ENCODE measurements around the gene FCN1. TPM values are rescaled to one million over a fixed set of nuclear protein-coding genes. Genes with fewer than 3 reads are reported as not detected.

The FCN1 gene
- total RNA-seq, 4 donors from 2014 or later, result 0.72 to 2.9 (median 1.1) TPM

DNA sequence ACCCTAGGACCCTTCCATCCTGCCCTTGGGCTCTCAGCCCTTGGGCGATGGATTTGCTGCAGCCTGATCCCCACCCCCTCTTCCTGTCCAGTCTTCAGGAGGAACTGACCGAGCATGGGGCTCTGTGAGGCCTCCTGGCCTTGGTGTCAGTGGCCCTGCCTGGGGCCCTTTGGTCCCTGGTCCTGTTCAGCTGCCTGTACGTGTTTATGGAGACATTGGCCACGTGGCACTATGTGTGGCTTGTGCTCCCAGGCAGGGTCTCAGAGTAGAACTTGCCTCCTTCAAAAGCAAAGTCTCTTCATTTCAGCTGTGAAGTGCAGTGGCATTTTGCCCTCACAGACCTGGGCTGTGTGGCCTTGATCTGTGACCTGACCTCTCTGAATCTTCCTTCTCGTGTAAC, 26.0 kb downstream of the FCN1 start:
- H3K4me3 ChIP-seq (ENCODE audit: low read depth, poor library complexity, severe bottlenecking), result no peak overlapping the region
- peak in 1 of 2 donors; percentile 53 for DNase-seq (ENCODE audit: low spot score in 2 of 2)
- intact Hi-C loops (cut with DNase I; ENCODE audit: low total_unique reads), result no loop called here
- 82 to 93% methylated on average over 5 of the region's 5 CpGs for WGBS, 2 donors
- no peak for TF ChIP-seq POLR2A (IDR thresholded peaks at IDR 0.05)
- TF ChIP-seq, protein P1, sequence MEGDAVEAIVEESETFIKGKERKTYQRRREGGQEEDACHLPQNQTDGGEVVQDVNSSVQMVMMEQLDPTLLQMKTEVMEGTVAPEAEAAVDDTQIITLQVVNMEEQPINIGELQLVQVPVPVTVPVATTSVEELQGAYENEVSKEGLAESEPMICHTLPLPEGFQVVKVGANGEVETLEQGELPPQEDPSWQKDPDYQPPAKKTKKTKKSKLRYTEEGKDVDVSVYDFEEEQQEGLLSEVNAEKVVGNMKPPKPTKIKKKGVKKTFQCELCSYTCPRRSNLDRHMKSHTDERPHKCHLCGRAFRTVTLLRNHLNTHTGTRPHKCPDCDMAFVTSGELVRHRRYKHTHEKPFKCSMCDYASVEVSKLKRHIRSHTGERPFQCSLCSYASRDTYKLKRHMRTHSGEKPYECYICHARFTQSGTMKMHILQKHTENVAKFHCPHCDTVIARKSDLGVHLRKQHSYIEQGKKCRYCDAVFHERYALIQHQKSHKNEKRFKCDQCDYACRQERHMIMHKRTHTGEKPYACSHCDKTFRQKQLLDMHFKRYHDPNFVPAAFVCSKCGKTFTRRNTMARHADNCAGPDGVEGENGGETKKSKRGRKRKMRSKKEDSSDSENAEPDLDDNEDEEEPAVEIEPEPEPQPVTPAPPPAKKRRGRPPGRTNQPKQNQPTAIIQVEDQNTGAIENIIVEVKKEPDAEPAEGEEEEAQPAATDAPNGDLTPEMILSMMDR (IDR thresholded peaks at IDR 0.05), result no peak

DNA sequence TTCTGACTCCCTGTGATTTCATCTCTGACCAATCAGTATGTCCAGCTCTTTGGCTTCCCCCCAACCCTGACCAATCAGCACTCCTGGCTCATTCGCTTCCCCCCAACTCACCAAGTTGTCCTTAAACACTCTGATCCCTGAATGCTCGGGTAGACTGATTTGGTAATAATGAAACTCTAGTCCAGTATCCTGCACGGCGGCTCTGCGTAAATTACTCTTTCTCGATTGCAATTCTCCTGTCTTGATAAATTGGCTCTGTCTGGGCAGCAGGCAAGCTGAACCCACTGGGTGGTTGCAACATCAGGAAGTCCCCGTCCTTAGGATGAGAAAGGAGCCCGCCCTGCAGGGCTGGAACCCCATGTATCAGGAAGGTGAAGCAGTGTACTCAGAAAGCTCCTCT, 26.7 kb downstream of the FCN1 start:
- DNase-seq (ENCODE audit: low spot score in 2 of 2), result peak in 1 of 2 donors; percentile 82
- intact Hi-C loops (cut with DNase I; ENCODE audit: low total_unique reads), result no loop called here
- H3K4me3 ChIP-seq (ENCODE audit: low read depth, poor library complexity, severe bottlenecking), result no peak overlapping the region
- 82 to 86% methylated on average over 8 of the region's 8 CpGs for WGBS, 2 donors
- TF ChIP-seq, protein P1 (IDR thresholded peaks at IDR 0.05), result no peak
- TF ChIP-seq POLR2A (IDR thresholded peaks at IDR 0.05), result no peak

DNA sequence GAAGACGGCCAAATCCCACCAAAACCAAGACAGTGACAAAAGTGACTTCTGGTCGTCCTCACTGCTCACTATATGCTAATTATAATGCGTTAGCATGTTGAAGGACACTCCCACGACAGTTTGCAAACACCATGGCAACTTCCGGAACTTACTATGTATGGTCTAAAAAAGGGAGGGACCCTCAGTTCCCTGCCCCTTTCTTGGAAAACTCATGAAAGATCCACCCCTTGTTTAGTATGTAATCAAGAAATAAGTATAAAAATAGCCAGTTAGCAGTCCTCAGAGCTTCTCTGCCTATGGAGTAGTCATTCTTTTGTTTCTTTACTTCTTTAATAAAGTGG, 27.6 kb downstream of the FCN1 start:
- TF ChIP-seq, protein P1 (IDR thresholded peaks at IDR 0.05), result no peak
- no peak for TF ChIP-seq POLR2A (IDR thresholded peaks at IDR 0.05)
- H3K4me3 ChIP-seq (ENCODE audit: low read depth, poor library complexity, severe bottlenecking), result no peak overlapping the region
- DNase-seq (ENCODE audit: low spot score in 2 of 2), result no peak
- intact Hi-C loops (cut with DNase I; ENCODE audit: low total_unique reads), result no loop called here
- WGBS, 2 donors, result 88 to 89% methylated on average over 5 of the region's 5 CpGs

DNA sequence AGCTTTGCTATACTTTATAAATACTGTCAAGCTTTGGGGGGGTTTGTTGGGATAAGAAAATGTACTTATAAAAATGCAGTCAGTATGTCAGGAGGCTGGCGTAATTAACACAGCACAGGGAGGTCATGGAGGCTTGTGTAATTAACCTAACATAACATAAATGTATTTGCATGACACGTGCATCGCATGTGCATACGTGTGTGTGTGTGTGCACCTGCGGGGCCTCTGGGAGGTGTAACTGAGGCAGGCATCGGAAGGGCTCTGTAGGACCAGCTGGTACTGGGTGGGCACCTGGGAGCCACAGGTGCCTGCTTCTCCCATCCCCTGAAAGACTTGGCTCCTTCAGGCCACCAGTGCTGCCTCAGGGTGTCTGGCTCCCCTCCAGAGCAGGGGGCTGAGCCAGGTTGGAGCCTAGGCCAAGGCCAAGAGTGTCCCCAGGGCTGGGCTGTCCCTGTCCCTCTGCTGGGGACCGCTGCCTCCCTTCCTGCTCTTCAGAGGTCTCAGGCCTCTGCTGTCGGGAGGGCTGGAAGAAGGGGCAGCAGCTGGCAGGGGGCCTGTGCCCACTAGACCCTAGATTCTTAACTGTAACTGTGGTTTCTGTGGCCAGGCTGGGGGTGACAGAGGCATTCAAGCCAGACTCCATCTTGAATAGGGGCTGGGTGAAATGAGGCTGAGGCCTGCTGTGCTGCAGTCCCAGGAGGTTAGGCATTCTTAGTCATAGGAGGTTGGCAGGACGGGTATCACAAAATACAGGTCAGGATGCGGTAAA, 28.1 kb downstream of the FCN1 start:
- no peak overlapping the region for H3K4me3 ChIP-seq (ENCODE audit: low read depth, poor library complexity, severe bottlenecking)
- intact Hi-C loops (cut with DNase I; ENCODE audit: low total_unique reads), result no loop called here
- peak in 1 of 2 donors; percentile 73 for DNase-seq (ENCODE audit: low spot score in 2 of 2)
- 87 to 89% methylated on average over 10 of the region's 10 CpGs for WGBS, 2 donors
- TF ChIP-seq, protein P1 (IDR thresholded peaks at IDR 0.05), result no peak
- no peak for TF ChIP-seq POLR2A (IDR thresholded peaks at IDR 0.05)

DNA sequence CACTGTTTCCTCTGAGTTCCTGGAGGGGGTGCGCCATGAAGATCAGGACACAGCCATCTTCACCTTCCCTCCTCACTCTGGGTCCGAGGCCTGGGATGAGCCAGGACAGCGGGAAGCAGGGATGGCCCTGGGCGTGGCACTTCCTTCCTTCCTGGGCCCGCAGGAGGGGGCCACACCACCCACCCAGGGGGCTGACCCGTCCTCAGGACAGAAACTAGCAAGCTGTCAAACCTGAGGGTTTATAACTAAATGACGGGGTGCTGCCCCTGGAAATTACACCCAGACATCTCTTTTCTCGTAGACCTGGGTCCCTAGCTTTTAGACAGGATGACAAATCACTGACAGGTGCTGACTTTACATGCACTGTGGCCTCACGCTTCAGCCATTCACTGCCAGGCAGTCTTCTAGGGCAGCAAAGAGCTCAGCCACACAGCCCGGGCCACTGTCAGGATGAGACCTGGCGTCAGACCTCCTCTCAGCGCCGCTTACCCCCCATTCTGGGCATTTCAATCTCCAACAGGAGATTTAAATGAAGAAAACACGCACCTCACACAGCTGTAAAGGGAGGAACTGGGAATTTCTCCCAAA, 29.0 kb downstream of the FCN1 start:
- intact Hi-C loops (cut with DNase I; ENCODE audit: low total_unique reads), result no loop called here
- no peak overlapping the region for H3K4me3 ChIP-seq (ENCODE audit: low read depth, poor library complexity, severe bottlenecking)
- peak in 1 of 2 donors; percentile 61 for DNase-seq (ENCODE audit: low spot score in 2 of 2)
- WGBS, 2 donors, result 85 to 94% methylated on average over 11 to 14 of the region's 14 CpGs
- TF ChIP-seq POLR2A (IDR thresholded peaks at IDR 0.05), result no peak
- TF ChIP-seq, protein P1 (IDR thresholded peaks at IDR 0.05), result no peak
